ENCODE data around the gene RTKN2.

GRCh38 chr10:62237966-62238365, 30.7 kb downstream of the RTKN2 start:
- TF ChIP-seq YY1 (IDR thresholded peaks at IDR 0.05; ENCODE audit: insufficient read depth, insufficient read length) (no peak), SUZ12 (IDR thresholded peaks at IDR 0.05; ENCODE audit: extremely low read depth, insufficient read depth, insufficient read length) (no peak), ZNF274 (IDR thresholded peaks at IDR 0.05; ENCODE audit: low read depth, low read length) (no peak)
